HG03060 (cell line): Measurements from ENCODE around the gene AKR7A3.
"Not testable (repeated sequence)": the region's sequence is repeated elsewhere in the genome, so short reads cannot be mapped to it uniquely, and the experiment has no call there.

Source experiments
- ATAC-seq: cut with Tn5 transposase; IDR thresholded peaks from one replicate; pipeline ENCODE4 v1.9.1; 2021; ENCODE audit warnings: low read depth, moderate number of reproducible peaks; ENCODE audit not compliant: unreplicated experiment

AKR7A3 gene

DNA sequence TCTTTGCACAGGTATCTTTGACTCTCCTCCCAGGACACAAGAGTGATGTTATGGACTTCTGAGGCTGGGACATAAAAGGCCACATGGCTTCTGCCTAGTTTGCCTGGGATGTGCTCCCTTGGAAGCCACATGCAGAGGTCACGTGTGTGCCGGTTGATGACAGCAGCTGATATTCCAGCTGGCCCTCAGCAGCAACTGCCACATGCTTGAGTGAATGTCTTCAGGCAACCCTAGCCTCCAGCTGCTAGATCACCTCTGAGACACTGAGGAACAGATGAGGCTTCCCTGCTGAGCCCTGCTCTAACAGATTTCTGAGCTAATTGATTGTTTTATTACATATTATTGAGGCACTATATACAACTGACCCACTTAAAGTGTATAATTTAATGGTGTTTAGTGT lies 11.6 kb upstream of the AKR7A3 start:
- ATAC-seq = no peak

DNA sequence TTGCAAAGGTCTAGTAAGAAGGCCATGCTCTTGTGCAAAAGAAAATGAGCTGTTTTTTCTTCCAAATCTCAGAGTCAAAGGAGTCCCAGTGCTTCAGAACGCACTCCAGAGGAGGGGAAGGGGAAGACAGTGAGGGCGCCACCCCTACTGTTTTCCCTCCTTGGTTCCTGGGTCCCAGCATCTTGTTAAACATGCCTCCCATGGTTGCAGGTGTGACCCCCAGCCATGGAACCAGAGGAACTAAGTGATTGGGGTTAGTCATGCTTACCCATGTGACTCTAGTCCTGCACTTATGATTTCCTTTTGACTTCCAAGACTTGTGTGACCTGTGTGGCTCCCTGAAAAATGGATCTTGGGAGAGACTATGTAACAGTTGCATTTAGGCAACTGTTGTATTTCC lies 6.1 kb upstream of the AKR7A3 start:
- no peak for ATAC-seq

DNA sequence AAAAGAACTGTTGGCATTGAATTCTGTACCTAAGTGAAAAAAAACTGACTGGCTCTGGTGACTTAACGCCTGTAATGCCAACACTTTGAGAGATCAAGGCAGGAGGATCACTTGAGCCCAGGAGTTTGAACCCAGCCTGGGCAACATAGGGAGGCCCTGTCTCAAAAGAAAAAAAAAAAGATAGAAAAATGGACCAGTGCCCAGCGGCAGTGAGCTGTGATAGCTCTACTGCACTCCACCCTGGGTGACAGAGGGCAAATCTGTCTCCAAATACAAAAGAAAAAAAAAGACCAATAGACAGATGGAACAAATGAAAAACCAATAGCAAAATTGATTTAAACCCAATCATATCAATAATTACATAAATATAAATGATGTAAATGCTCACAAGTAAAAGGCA lies 674 bp upstream of the AKR7A3 start:
- ATAC-seq = no peak

DNA sequence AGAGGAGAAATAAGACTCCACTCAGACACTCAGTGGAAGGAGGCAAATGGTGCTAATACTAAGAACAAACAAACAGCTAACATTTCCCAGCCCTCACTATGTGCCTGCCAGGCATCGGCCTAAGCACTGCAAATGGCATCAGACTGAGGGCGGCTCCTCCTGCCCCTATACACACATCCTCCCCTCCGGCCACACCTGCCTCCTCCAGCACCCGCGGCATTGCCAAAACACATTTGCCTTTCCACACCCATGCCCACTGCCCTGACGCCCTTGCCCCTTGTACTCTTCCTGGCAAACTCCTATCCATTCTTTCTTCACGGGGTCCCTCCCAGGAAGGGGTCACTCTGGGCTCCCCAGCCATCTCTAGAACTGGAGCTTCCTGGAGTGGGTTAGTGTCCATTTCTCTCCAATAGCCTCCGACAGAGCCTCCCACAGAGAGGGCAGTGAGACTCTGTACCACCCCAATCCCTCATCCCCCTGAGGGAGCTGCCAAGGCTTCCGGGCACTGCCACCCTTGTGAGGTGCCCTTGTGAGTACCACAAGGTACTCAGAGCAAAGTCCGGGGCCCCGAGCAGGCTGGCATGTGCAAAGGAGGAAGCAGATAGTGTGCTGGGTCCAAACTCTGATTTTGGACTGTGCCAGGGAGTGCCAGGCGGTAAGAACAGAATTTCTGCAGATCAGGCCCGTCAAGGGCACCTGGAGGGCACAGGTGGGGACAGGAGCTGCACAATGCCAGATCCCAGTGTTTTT lies 959 bp downstream of the AKR7A3 start:
- ATAC-seq = no peak

DNA sequence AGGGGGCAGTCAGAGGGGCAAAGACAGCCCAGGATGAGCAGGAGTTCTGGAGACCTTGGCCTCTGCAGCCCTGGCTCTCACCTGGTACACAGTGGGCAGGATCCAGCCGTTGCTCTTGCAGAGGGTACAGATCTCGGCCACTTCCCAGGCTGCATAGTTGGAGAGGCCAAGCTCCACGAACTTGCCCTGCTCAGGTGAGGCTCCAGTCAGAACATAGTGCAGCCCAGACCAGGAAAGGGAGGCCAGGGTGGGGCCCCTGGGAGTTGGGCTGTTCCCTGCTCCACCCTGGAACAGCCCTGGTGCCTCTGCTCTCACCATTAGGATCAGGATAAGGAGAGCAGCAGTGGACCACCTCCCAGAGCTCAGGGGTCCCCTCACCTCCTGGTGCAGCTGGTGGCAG lies 2.8 kb downstream of the AKR7A3 start:
- ATAC-seq = not testable (repeated sequence)

DNA sequence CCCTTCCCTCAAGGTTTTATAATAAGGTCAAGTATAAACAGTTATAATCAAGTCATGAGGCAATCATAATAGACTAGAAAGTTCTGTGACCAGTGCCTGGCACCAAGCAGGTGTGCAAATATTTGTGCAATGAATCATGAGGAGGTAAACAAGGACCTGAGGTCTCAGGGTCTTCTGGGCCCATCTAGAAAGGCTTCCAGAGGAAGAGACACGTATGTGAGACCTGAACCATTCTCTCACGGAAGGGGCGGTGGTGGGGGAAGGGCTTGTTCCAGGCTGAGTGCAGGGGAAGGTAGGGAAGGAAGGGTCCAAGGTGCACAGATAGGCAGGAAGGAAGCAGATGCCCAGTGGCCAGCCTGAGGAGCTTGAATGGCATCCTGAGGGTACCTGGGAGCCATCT lies 3.2 kb downstream of the AKR7A3 start:
- not testable (repeated sequence) for ATAC-seq

DNA sequence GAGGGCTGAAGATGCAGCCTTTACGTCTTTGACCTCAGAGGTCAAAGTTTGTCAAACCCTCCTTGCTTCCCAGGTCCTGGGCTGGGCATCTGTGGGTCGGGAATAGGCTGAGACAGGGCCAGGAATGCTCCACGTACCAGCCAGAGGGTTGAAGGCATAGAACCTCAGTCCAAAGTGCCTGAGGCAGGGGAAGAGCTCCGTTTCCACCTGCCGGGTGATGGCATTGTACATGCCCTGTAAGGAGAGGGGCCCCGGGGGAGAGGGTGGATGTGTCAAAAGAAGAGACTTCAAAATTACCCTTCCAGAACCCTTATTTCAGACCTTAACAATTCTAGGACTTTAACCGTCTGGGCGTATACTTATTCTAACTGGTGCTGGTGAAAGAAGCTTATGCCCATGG lies 3.7 kb downstream of the AKR7A3 start:
- no peak for ATAC-seq

DNA sequence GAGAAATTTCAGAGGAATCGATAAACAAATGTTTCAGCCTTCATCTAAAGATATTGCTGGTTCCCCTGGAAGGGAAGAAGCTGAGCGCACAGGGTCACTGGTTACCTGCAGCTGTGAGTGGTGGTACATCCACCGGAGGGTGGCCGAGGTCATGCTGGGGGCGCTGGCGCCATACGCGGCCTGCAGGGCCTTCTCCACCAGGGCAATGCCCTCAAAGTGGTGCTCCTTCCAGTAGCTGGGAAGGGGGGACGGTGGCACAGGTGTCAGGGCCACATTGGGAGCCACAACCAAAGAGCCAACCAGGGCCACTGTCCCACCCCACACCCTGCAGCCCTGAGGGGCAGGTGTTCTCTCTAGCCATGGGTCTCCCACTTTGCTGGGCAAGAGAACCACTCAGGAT lies 4.7 kb downstream of the AKR7A3 start:
- ATAC-seq = no peak

DNA sequence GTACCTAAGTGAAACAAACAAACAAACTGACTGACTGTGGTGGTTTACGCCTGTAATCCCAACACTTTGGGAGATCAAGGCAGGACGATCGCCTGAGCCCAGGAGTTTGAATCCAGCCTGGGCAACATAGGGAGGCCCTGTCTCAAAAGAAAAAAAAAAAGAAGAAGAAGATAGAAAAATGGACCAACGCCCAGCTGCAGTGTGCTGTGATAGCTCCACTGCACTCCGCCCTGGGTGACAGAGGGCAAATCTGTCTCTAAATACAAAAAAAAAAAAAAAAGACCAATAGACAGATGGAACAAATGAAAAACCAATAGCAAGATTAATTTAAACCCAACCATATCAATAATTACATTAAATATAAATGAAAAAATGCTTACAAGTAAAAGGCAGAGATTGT lies 13.9 kb downstream of the AKR7A3 start:
- no peak for ATAC-seq

DNA sequence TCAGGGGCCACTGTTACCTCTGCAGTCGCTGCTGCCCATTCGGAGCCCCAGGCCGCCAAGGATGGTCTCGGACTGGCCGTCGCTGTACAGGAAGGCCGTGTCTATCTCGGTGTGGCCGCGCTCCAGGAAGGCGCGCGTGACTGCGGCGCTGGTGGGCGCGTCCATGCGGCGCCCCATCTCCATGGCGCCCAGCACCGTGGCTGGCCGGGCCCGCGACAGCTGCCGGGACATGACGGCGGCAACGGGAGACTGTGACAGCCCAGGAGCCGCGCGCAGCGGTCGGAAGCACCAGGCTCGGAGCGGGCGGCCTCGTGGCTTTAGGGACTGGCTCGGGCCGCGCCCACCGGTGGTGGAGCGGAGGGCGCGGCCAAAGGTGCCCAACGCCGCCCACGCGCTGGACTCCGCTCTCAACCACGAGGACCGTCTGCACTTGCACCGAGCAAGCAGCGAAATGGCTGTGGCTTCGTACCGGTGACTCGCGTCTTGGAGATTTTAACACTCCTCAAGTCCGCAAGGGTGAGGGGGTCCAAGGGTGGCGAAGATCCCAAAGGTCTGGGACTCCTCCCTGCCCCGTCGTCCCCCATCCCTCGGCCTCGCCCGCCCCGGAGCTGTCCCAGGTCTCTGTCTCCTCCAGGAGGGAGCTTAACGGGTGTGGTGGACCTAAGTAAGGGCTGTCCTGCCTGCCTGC lies 14.6 kb downstream of the AKR7A3 start:
- not testable (repeated sequence) for ATAC-seq

DNA sequence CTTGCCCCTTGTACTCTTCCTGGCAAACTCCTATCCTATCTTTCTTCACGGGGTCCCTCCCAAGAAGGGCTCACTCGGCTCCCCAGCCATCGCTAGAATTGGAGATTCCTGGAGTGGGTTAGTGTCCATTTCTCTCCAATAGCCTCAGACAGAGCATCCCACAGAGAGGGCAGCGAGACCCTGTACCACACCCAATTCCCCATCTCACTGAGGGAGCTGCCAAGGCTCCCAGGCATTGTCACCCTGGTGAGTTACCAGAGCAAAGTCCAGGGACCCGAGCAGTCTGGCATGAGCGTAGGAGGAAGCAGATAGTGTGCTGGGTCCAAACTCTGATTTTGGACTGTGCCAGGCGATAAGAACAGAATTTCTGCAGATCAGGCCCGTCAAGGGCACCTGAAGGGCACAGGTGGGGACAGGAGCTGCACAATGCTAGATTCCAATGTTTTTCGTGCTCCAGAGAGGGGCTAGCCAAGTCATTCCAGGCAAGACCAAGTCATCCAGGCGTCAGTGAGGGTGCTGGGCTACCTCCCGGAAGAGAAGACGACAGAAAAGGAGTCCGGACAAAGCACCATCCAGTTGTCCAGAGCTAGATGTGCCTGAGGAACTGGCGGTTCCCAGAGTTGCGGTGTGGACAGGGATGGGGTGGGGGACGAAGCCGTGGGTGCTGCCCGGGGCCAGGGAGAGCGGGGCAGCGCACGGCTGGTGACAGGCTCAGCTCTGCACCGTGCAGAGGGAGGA lies 15.3 kb downstream of the AKR7A3 start:
- ATAC-seq = no peak

DNA sequence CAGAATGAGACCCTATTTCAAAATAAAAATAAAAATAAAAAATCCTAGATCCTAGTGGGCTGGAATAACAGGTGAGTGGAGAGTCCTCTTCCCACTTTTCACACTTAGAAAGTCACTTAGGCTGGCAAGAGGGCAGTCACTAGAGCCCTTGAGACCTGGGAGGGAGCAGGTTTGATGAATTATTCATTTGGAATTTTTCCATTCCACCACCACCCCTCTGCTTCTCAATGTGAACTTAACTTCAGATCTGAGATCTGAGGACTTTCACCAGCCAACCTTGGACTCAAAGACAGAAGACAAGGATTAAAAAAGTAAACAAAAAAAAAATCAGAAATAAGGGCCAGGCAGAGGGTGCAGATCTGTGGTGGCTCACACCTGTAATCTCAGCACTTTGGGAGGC lies 16.5 kb downstream of the AKR7A3 start:
- no peak for ATAC-seq

DNA sequence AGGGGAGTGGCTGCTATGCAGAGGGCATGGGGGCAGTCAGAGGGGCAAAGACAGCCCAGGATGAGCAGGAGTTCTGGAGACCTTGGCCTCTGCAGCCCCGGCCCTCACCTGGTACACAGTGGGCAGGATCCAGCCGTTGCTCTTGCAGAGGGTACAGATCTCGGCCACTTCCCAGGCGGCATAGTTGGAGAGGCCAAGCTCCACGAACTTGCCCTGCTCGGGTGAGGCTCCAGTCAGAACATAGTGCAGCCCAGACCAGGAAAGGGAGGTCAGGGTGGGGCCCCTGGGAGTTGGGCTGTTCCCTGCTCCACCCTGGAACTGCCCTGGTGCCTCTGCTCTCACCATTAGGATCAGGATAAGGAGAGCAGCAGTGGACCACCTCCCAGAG lies 18.2 kb downstream of the AKR7A3 start:
- not testable (repeated sequence) for ATAC-seq

DNA sequence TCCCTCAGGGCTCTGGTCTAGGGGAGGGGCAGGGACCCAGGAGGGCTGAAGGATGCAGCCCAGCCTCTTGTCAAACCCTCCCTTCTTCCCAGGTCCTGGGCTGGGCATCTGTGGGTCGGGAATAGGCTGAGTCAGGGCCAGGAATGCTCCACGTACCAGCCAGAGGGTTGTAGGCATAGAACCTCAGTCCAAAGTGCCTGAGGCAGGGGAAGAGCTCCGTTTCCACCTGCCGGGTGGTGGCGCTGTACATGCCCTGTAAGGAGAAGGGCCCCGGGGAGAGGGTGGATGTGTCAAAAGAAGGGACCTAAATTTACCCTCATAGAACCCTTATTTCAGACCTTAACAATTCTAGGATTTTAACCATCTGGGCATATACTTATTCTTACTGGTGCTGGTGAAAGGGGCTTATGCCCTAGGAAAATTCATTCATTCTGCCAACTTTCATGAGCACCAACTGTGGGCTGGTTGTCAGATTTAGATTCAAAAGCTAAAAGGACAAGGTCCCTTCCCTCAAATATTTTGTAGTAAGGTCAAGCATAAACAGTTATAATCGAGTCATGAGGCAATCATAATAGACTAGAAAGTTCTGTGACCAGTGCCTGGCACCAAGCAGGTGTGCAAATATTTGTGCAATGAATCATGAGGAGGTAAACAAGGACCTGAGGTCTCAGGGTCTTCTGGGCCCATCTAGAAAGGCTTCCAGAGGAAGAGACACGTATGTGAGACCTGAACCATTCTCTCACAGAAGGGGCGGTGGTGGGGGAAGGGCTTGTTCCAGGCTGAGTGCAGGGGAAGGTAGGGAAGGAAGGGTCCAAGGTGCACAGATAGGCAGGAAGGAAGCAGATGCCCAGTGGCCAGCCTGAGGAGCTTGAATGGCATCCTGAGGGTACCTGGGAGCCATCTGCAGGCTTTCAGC lies 18.9 kb downstream of the AKR7A3 start:
- ATAC-seq = not testable (repeated sequence)

DNA sequence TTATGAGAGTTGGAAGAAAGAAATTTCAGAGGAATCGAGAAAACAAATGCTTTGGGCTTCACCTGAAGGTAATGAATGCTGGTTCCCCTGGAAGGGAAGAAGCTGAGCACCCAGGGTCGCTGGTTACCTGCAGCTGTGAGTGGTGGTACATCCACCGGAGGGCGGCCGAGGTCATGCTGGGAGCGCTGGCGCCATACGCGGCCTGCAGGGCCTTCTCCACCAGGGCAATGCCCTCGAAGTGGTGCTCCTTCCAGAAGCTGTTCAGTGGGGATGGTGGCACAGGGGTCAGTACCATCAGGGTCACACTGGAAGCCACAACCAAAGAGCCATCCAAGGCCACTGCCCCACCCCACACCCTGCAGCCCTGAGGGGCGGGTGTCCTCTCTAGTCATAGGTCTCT lies 20.1 kb downstream of the AKR7A3 start:
- no peak for ATAC-seq

DNA sequence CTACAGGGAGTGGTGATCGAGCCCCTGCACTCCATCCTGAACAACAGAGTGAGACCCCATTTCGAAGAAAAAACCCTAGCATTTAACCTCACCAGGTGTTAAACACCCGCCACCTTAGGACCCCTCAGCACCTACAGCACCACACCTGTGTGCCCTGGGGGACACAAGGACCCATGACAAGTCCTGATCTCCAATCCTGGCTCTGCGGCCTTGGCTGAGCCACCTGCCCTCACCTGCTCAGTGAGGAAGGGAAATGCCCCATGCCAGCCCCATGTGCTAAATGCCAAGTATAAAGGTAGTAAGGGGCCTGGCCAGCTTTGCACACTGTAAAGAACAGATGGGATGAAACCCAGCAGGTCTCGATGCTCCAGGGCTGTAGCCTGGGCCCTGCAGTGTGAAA lies 25.8 kb downstream of the AKR7A3 start:
- no peak for ATAC-seq

DNA sequence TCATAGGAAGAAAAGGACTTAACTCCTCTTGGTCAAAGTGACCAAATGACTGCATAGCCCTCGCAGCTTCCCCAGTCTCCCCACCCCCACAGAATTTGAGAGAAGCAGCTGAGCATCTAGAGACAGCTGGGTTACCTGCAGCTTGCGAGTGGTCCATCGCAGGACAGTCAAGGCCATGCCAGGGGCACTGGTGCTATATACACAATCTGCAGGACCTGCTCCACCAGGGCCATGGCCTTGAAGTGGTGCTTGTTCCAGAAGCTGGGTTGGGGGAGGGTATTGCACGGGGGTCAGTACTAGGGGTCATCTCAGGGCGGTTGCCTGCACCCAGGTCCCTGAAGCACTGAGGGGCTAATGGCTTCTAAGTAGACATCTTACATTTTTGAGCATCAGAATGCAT lies 26.5 kb downstream of the AKR7A3 start:
- ATAC-seq = no peak

DNA sequence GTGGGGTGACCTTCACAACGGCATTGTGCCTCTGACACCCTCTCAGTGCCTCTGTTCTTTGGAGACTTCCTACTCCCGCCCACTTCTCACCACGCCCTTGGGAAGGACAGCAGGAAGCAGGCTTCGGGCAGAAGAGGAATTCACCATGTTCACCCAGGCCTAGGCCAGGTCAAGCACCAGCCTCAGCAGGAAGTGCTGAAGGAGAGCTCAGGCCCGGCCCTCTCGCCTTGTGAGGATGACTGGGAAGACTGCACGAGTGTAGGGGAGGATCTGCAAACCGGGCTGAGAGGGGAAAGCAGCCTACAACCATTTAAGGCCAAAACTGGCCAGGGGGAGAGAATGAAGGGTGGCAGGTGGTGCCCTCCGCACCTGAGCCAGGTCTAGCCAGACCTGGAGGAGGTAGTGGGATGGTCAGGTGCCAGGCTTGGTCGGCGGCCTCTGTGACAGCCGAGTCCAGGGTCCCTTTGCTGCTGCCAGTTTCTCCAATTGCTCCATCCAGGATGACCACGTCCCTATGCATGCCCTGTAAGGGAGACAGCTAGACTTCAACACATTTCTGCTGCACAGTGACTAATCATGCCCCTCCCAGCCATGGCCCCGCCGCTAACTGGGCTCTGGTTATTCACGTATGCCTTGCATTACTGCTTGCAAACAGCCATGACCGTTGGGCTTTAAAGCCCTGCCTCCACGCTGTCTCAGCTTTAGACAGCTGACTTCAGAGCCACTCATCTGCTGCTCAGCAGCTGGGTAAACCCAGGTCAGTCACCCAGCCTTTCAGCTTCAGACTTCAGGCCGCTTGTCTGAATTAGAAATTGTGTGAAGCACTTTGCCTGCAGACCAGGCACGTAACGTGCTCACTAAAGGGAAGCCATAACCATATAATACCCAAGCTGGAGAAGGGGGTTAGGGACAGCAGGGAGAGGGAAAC lies 28.1 kb downstream of the AKR7A3 start:
- no peak for ATAC-seq

DNA sequence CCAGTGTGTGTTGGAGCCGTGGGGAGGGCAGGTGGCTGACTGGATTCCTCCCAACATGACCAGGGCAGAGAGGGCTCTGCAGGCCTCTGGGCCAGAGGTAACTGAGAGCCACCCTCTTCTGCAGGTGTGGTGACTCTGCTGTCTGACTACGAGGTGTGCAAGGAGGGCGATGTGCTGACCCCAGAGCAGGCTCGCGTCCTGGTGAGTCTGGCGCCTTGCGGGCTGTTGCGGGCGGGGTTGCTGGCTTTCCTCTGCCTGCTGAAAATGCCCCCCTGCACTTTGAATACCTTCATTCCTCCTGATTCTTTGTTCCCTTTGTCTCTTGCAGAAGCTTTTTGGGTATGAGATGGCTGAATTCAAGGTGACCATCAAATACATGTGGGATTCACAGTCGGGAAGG lies 30.2 kb downstream of the AKR7A3 start:
- ATAC-seq = no peak
